ENCODE measurements around the gene PPIL1.
"Not testable (repeated sequence)": the region's sequence is repeated elsewhere in the genome, so short reads cannot be mapped to it uniquely, and the experiment has no call there.

PPIL1 gene

GRCh38 chr6:36906539-36907325 is 32.1 kb upstream of the PPIL1 start:
- no peak overlapping the region for H3K4me3 ChIP-seq (replicated peaks in 1 of 2; ENCODE audit: low read depth in 2 of 2, low read length in 2 of 2)
- TF ChIP-seq CTCF (IDR thresholded peaks at IDR 0.05; ENCODE audit: low read depth, low read length) = no peak
- no peak for DNase-seq (ENCODE audit: low read depth in 2 of 2)

- no peak for DNase-seq (ENCODE audit: low read depth in 2 of 2)
- no peak overlapping the region for H3K4me3 ChIP-seq (replicated peaks in 1 of 2; ENCODE audit: low read depth in 2 of 2, low read length in 2 of 2)
- TF ChIP-seq CTCF (IDR thresholded peaks at IDR 0.05; ENCODE audit: low read depth, low read length) = no peak
These were observed 30.3 kb upstream of the PPIL1 start for GRCh38 chr6:36904851-36905393.

- TF ChIP-seq CTCF (IDR thresholded peaks at IDR 0.05; ENCODE audit: low read depth, low read length) = no peak
- H3K4me3 ChIP-seq (replicated peaks in 1 of 2; ENCODE audit: low read depth in 2 of 2, low read length in 2 of 2) = no peak overlapping the region
- no peak for DNase-seq (ENCODE audit: low read depth in 2 of 2)
These were observed 29.5 kb upstream of the PPIL1 start for GRCh38 chr6:36904114-36904513.

- no peak overlapping the region for H3K4me3 ChIP-seq (replicated peaks in 1 of 2; ENCODE audit: low read depth in 2 of 2, low read length in 2 of 2)
- DNase-seq (ENCODE audit: low read depth in 2 of 2) = no peak
These were observed 23.0 kb upstream of the PPIL1 start for GRCh38 chr6:36897609-36898008.

GRCh38 chr6:36893976-36894932 is 19.7 kb upstream of the PPIL1 start:
- no peak for TF ChIP-seq CTCF (IDR thresholded peaks at IDR 0.05; ENCODE audit: low read depth, low read length)
- DNase-seq (ENCODE audit: low read depth in 2 of 2) = no peak
- no peak overlapping the region for H3K4me3 ChIP-seq (replicated peaks in 1 of 2; ENCODE audit: low read depth in 2 of 2, low read length in 2 of 2)

More at GRCh38 chr6:36897609-36898008, 23.0 kb upstream of the PPIL1 start:
- no peak for TF ChIP-seq CTCF (IDR thresholded peaks at IDR 0.05; ENCODE audit: low read depth, low read length)

- not testable (repeated sequence) for DNase-seq (ENCODE audit: low read depth in 2 of 2); H3K4me3 ChIP-seq (replicated peaks in 1 of 2; ENCODE audit: low read depth in 2 of 2, low read length in 2 of 2)
These were observed 16.6 kb upstream of the PPIL1 start for GRCh38 chr6:36891153-36891552.

Measured in cardiac fibroblast (primary cell).